NCI-H2171 (cell line): ENCODE data around the gene RSRC1.
A peak's percentile ranks its signal among the peaks of the same experiment; 100 is the strongest.
"Not testable (repeated sequence)": the region's sequence is repeated elsewhere in the genome, so short reads cannot be mapped to it uniquely, and the experiment has no call there.

Experiments
- DNase-seq: peaks from one replicate; lab custom pipeline; 2025; lab: John Stamatoyannopoulos, UW

RSRC1 gene

DNA sequence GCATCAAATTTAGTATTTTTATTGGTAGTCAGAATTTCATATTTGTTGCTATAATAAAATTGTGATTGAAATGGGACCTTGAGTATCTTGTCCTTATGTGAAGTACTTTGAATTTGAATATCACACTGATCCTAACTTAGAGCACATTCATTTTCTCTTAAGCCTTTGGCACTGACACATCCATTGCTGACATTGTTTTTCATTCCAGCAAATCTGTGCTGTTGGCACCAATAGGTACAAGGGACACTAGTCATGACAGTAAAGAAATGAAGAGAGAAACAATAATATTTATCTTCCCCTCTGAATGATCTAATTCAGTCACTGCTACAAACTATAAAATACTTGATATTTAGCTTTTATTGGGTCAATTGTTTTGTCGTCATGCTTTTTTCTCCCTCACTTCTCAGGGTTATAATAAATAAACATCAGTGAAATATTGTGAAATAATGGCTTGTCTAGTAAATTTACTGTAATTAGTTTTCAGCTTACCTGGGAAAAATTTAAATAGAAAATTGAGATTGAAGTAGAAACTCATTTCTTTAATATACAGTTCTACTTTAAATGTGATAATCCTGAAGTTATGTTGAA lies 294.3 kb downstream of the RSRC1 start:
- DNase-seq = no peak

DNA sequence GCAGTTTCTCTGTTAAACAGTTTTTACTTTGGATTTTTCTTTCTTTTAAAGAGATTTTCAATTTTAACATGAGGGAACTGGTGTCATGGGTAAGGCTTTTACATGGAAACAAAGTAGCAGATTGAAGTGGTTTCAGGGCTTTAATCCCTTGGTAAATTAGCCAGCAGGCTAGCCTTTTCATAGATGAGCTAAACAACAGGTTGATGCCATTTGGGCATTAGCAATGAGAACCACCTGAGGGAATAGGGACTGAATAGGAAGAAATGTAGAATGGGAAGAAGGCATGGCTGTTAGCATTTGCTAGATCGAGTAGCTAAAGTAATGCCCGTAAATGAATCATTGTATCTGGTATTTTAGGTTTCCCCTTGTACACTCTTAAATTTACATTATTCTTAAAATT lies 295.6 kb downstream of the RSRC1 start:
- no peak for DNase-seq

DNA sequence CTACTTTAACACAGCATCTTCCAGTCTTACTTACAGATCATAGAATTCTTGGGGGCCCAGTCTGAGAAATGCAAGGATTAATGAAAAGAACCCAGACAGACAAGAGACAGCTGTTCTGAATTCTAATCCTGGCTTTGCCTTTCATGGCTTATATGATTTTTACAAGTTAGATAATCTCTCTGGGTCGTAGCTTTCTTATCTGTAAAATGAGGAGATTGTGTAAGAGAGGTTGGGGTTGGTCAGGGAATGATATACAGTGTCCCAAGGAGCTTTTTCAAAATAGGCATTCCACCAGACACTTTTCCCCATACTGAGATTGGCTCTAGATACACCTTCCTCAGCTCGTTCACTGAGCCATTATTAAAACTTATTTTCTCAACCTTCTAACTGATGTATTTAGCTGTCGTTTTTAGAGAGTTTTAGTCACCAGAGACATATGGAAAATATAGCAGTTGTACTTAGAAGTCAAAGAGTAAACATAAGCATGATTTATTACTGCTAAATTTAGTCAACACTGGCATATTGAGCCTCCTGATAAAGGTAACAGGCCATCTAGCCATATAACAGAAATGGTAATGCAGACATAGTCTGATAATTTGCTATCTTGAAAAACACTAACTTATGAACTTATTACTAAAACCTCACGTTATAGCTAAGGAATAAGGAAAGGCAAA lies 298.1 kb downstream of the RSRC1 start:
- DNase-seq = no peak

DNA sequence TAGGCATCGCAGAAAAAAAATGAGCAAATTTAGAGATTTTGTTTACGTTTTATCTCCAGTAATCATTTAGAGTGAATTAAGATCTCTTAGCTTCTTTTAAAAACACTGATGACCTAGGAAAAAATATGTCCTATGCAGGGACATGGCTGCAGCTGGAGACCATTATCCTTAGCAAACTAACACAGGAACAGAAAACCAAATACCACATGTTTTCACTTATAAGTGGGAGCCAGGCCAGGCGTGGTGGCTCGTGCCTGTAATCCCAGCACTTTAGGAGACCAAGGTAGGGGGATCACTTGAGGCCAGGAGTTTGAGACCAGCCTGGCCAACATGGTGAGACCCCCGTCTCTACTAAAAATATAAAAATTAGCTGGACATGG lies 298.6 kb downstream of the RSRC1 start:
- not testable (repeated sequence) for DNase-seq

DNA sequence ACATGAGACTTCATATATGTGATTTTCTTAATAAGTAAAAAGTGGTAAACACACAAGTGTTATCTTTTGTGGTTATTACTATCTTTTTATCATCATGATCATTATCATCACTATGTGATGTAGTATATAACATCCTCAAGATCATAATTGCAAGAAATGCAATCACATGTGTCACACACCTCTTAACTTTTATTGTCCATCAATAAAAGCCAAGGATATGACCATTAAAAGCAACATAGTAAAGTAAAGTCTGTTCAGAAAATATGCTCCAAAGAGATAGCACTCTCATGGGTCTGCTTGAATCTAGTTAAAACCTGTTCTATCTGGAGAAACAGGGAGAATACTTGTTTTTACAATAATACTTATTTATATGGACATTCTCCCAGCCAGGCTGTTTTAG lies 308.1 kb downstream of the RSRC1 start:
- DNase-seq = no peak

DNA sequence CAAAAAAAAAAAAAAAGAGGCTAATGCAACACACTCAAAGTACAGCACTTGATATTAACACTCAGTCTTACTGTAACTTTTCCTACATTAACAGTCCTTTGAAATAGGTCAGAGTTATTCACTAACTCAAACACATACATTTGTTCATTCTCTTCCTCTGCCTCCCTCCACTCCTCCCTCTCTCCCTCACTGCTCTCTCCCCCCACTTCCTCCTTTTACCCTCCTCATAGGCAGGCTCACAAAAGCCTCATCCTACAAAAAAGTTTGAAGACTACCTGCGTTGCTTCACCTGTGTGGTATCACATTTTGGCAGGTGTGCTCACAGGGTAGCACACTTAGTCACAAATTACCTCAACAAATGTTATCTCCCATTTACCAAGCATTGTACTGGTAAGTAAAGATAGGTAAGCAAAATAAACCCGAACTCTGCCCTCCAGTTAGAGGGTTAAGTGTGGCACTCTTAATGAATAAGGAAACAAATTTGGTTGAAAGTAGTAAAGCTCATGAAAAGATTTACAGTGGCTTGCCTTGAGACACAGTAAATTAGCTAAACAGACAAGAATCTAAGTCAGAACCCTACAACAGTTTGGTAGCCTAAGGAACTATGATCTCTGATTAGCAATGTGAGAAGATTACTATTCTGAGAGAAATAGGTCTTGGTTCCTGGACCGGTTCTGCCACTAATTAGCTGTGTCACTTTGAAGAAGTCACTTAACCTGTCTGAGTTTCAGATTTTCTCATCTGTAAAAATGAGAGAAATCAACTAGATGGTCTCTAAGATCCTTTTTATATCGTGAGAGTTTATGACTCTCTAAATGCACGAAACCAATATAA lies 310.1 kb downstream of the RSRC1 start:
- no peak for DNase-seq

DNA sequence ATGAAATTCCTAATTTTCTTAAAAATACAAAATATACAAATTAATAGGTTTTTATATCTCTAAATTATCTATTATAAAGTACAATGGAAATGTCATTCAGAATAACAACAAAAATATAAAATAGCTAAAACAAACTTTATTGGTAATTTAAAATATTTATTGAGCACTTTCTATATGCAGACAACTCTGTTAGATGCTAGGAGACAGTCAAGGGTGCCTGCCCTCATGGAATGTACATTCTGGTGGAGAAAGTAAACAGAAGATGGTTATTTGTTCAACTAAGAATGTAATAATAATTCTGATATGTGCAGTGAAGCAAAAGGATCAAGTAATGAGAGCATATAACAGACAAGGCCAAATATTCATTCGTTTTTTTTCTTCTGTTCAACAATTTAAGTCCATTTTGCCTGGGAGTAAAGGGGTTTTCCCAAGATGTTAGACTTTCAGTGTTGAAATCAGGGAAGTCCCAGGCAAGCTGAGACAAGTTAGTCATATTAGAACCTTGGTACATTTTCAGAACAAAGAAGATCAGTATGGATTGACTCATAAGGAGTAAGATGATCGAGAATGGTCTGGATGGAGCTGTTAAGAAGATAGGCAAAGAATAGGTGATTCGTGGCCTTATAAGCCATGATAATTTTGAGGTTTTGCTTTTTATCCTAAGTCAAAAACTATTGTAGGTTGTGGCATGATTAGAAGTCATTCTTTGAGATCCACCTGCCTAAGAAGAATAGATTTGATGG lies 310.9 kb downstream of the RSRC1 start:
- no peak for DNase-seq

DNA sequence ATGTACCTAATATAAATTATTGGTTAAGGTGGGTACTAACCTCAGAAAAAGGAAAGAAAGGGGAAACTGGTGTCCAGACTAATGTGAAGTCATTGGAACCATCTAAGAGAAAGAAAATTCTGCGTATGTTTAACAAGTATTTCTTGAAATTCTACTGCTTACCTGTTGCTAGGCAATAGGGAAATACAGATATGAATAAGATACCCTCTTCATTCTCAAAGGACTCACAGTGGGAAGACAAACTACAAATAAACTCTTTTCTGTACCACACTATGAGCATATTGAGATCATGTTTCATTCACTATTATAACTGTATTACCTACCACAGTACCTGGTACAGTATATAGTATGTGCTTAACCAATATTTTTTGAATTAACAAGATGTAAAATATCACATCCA lies 320.6 kb downstream of the RSRC1 start:
- no peak for DNase-seq

DNA sequence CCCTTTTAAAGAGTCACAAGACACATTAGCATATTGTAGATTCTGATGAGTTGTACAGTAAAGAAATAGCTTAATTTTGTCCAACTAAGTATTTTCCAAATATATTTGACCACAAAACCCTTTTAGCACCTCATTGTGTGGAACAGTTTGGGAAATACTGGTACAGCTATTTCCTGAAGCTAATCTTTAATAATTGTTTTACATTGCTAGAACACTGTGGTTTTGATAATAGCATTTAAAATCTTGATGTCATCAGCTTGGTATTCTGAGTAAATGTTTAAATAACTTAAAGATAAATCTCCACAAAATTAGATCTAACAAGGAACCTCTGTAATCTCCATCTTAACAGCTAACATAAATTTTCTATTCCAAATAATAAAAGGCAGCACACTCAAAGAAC lies 321.1 kb downstream of the RSRC1 start:
- no peak for DNase-seq

DNA sequence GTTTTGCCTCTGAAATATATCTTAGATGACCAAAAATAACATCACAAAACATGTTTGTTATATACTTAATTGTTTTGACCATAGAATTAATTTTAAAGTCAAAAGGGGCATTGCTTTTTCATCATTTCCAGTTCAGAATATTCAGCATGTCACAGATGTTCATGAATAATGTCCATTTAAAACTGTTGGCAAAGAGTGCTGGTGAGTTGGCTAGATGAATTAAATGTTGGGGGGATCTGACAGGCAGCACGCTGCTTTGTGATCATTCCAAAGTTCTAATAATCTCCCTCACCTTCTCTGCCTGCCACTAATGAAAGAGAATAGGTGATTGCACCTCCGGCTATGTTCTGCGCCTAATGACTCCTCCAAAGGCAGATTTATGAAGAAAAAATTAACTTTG lies 321.9 kb downstream of the RSRC1 start:
- DNase-seq = no peak

DNA sequence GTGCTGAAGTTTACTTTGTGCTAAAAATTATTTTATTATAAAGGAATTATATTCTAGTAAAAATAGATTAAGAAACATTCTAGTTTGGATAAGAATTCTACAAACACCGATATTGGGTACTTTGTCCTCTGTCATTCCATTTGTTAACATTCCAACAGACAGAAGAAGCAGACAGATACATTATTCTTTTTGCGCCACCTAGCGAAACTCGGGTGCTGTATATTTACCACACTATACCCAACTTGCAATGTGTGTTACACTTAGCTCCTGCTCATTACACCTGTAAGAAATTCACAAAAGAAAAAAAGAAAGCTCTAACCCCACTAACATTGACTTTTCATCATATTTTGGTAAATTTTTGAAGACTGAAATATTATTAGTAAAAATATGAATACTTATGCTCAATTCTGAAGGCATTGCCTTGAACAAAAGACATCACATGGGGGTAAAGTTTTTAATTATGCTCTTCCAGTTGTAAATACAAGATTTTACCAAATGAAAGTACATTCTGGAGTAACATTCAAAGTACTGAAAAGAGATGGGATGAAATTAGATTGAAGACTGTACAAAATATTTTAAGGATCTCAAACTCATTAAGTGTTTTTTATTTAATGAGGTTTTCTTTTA lies 324.6 kb downstream of the RSRC1 start:
- peak; percentile 20 for DNase-seq

DNA sequence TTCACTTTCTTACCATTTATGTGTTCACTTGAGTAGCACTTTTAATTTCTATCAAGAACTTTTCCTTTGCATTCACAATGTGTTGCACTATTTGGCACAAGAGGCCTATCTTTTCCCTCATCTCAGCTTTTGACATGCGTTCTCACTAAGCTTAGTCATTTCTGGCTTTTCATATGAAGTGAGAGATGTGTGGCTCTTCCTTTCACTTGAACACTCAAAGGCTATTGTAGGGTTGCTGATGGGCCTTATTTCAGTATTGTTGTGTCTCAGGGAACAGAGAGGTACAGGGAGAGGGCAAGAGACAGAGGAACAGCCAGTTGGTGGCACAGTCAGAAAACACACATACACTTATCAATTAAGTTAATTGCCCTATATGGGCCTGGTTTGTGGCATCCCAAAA lies 333.7 kb downstream of the RSRC1 start:
- no peak for DNase-seq

DNA sequence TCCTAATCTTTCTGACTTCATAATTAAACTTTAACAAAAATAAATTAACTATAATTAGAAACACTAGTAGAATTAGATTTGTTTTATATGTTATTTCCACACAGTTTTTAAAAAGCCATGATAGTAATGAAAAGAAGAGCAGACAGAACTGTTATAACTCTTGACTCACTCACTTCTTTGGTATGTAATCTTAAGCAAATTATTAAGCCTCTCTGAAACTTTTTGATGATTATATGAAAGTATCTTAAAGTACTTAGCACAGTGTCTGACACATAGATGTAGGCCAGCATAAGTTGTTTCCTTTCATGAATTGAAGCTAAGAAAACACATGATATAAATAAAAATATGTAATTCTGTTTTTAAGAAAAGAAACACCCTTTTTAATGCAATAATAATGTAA lies 337.5 kb downstream of the RSRC1 start:
- DNase-seq = no peak

DNA sequence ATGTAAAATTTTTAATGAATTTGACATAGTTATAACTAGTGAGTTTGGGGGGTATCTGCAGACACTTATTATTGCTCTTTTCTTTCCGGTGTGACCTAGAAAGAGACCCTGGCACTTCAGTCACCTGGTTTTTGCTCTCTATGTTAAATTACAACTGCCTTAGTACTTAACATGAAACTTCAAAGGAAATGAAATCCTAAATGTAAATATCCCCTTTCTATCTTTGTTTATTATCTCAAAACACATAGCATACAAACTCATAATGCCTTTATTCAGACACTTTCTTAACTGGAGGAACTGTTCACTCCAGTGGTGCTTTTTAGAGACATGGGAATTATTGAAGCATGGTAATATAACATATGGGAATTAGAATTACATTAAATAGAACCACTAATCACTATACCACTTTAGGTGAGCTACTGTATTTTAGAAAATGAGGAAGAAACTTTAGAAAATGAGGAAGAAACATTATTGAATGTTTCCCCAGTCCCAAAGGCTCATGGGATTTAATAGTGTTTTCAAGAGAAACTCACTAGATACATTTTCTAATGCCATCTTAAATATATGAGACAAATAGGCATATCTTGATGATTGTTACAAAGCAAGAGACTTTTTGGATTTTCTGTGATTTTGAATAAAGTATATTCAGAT lies 341.6 kb downstream of the RSRC1 start:
- DNase-seq = no peak

DNA sequence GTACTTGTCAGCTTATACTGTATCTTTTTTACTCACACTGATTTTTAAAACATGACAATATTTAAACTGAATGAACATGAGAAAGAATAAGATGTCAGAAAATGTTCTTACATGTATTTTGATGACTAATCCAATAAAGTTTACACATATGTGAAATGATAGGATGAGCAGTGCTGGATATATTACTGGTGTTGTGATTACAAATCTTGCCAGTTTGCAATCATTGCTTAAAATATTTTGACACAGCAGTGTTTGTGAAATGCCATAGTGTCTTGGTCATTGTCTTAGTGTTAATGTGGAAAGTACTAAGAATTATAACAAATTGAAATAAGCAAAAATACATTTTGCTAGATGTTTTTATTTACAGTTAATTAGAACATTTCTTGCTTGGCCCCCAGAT lies 342.4 kb downstream of the RSRC1 start:
- DNase-seq = no peak

DNA sequence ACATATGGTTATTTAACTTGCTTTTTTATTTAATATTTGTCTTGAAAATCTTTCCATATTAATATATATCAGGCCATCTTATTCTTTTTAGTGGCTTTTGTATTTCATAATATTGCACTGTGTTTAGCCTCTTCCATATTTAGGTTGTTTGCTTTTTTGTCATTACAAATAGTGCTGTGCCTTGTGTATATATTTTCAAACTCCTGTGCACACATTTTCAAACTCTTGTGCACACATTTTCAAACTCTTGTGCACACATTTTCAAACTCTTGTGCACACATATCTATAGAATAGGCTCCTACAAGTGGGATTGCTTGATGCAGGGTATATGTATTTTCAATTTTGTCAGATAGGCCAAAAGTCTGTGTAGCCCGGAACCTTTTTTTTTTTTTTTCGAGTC lies 343.1 kb downstream of the RSRC1 start:
- no peak for DNase-seq

DNA sequence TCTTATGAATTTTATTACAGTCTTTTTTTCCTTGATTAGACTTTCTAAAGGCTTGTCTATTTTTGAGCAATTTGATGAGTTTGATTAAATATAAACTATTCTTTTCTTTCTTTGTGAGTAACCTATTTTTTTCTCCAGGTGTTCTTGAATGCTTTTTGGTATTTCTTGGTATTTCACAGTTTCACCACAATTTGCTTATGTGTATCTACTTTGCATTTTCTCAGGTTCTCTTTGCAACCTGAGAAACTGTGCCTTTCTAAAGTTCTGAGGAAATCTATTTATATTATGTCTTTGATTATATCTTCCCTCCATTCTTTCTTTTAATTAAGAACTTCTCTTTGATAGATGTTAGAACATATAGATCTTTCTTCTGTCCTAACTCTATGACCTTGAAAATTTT lies 344.0 kb downstream of the RSRC1 start:
- DNase-seq = no peak

DNA sequence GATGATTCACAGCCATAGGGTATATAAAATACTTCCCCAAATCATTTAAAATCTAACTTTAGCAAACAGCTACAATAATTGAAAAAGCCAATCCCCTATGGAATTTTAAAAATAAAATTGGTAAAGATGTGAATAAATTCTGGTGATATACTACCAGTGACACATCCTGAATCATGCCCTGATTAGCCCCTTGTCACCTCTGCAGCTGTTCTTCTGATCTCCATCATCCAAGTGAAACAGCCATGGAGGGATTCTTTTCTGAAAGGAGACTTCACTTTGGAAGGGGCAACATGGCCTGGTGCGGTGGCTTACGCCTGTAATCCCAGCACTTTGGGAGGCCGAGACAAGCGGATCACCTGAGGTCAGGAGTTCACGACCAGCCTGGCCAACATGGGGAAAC lies 345.5 kb downstream of the RSRC1 start:
- DNase-seq = no peak

DNA sequence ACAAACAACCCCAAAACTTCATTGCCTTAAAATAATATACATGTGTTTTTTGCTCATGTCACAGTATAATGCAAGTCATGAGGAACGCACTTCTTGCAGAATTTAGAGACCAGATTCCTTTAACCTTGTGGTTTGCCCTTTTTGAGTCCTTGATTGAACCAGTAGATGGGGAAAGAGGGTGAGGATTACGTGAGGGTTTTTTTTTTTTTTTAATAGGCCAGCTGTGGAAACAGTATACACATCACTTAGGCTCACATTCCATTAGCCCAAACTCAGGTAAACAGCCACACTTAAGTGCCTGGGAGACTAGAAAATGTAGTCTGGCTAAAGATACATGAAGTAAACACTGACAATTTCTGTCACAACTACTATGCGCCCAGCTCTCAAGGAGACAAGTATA lies 346.2 kb downstream of the RSRC1 start:
- peak; percentile 58 for DNase-seq

DNA sequence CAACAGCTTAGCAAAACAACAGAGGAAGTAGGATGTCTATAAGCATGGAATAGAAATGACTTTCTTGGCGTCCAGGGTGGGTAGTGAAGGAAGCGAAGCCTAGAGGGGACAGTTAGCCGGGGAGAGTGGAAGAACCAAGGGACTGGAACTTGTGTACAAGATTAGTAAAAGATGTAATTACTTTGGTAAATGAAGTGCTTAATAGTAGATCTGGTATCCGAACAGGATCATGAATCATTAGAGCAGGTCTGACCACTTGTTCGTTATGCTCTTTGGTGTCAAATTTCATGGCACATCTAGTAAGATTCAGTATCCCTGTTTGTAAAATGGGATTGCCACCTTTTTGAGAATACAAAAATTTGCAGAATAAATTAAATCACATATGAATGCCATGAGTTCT lies 348.6 kb downstream of the RSRC1 start:
- no peak for DNase-seq

DNA sequence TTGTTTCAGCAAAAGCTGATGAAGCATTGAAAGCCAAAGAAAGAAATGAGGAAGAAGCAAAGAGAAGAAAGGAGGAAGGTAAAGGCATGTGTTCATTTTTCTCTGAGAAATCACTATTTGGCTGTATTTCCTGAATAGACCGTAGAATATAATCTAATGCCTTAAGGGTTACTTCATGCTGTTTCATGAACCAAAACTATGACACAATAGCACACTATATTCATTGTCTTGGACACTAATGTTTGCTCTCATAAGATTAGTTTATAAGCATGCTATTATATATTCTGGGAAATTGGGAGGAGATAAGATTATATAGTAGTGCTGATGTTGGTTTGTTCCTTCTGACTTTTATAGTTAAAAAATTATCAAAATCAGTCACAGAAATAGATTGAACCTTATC lies 351.0 kb downstream of the RSRC1 start:
- no peak for DNase-seq

DNA sequence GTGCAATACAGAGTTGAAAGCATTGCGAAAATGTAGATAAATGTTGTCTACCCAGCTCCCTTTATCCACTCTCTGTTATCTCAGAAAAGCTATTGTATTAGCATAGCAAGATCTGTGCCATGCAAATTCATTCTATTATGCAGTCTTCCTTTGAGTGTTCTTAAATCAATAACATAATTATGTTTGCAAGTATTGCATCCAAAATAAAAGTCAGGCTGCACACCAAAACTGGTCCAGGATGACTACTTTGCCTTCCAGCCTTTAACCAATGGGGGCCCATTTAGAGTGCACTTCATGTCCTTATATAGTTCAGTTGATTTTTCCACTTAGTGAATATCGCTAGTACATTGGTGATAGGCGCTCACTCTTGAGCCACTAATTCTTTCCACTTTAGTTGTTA lies 353.7 kb downstream of the RSRC1 start:
- DNase-seq = no peak
